ENCODE data around the gene DIRAS1. TPM values are rescaled to one million over a fixed set of nuclear protein-coding genes. Genes with fewer than 3 reads are reported as not detected.

Gene DIRAS1
- total RNA-seq, 1 experiment from 2014 or later: 33.7 TPM

DNA sequence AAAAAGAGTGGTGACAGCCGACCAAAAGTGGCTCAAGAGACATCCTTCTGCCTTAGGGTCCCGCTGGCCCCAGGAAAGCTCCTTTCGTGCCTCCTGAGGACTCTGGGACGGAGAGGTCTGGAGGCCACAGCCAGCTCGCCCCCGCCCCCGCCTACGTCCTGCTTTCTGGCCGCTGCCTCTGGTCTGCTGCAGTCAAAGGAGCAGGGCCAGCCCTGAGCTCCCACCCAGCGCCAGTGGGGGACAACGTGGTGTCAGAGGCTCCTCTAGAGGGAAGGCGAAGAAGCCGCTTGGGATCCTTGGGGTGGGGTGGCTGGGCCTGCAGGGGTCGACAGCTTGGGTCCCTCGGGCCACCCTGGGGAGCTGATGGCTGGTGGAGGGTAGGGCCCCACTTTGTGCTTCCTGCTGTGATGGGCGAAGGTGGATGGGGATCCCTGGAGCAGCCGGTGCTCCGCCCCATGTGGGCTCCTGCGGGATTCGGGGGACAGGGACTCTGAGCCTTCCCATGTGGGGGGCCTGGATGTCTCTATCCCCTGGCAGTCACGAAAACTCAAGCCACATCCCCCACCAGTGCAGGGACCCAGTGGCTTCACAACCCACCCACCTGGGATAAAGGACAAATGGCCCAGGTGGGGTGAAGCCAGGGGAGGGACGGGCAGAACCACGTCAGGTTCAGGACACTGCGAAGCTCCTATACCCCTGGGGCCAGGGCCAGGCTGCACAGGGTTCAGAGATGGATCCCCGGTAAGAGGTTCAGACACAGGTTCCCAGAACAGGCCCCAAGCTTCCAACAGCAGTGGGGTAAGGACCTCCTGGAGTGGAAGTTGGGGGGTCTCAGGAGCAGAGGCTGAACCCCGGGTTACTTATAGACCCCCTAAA lies 9.0 kb upstream of the DIRAS1 start (continued):
- TF ChIP-seq, protein P1, sequence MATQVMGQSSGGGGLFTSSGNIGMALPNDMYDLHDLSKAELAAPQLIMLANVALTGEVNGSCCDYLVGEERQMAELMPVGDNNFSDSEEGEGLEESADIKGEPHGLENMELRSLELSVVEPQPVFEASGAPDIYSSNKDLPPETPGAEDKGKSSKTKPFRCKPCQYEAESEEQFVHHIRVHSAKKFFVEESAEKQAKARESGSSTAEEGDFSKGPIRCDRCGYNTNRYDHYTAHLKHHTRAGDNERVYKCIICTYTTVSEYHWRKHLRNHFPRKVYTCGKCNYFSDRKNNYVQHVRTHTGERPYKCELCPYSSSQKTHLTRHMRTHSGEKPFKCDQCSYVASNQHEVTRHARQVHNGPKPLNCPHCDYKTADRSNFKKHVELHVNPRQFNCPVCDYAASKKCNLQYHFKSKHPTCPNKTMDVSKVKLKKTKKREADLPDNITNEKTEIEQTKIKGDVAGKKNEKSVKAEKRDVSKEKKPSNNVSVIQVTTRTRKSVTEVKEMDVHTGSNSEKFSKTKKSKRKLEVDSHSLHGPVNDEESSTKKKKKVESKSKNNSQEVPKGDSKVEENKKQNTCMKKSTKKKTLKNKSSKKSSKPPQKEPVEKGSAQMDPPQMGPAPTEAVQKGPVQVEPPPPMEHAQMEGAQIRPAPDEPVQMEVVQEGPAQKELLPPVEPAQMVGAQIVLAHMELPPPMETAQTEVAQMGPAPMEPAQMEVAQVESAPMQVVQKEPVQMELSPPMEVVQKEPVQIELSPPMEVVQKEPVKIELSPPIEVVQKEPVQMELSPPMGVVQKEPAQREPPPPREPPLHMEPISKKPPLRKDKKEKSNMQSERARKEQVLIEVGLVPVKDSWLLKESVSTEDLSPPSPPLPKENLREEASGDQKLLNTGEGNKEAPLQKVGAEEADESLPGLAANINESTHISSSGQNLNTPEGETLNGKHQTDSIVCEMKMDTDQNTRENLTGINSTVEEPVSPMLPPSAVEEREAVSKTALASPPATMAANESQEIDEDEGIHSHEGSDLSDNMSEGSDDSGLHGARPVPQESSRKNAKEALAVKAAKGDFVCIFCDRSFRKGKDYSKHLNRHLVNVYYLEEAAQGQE (IDR thresholded peaks at IDR 0.05; ENCODE audit: low read depth): no peak

DNA sequence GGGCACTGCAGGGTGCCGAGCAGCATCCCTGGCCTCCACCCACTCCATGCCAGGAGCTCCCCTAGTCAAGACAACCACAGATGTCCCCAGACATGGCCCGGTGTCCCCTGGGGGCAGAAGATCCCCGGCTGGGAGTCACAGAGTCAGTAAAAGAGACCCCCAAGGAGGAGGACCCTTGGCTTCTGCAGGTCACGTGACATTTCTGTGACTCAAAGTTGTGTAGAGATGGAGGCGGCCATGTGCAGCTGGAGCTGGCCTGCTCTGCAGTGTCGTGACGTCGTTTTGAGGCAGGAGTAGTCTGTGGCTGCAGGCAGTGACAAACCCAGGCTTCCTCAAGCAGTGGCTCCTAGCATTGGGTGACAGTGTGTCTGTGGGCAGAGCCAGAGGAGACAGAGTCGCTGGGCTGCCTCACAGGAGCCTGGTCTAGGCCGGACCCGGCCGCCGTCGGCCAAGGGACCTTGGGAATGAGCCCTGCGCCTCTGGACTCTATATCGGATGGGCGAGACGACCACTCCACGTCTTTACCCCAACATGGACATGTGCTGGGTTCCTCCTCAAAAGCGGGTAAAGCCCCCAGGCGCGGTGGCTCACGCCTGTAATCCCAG lies 7.7 kb upstream of the DIRAS1 start:
- Histone ChIP-seq H2AFZ (ENCODE audit: low read depth, low read length, poor library complexity, severe bottlenecking) (no peak overlapping the region), H3K4me2 (ENCODE audit: low read length) (no peak overlapping the region), H4K20me1 (ENCODE audit: insufficient read depth) (no peaks in the 10 kb centered on the region), H3K27ac (ENCODE audit: low read depth, low read length) (no peak overlapping the region; the same call in 1 of the 2 replicates), H3K4me1 (ENCODE audit: control insufficient read depth in 1 of 2, insufficient read depth in 2 of 2, low read length in 2 of 2) (peaks cover 2 to 4% of the 10 kb centered on the region in 2 experiments; a peak in 3 of 4 replicates), H3K79me2 (ENCODE audit: insufficient read depth, low read length) (no peaks in the 10 kb centered on the region), H3K4me3 (replicated peaks in 1 of 2; ENCODE audit: low read depth in 1 of 2, low read length in 2 of 2) (no peak overlapping the region), H3K36me3 (ENCODE audit: control insufficient read depth in 1 of 2, insufficient read depth in 2 of 2, low read length in 2 of 2) (no peaks in the 10 kb centered on the region), H3K9me3 (ENCODE audit: control insufficient read depth in 1 of 2, insufficient read depth in 1 of 2, low read depth in 1 of 2, low read length in 2 of 2) (no peaks in the 10 kb centered on the region), H3K27me3 (ENCODE audit: insufficient read depth, low read length) (no peaks in the 10 kb centered on the region), H3K9ac (ENCODE audit: low read length) (no peak overlapping the region), H3K9me2 (ENCODE audit: insufficient read depth) (no peaks in the 10 kb centered on the region)
- RAD21 ChIA-PET (ENCODE audit: low non-redundant PET in 1 of 2, low total read pairs in 2 of 2, uncharacterized antibody in 2 of 2, unreplicated experiment in 2 of 2): no interaction called here
- intact Hi-C loops (cut with micrococcal nuclease): no loop called here
- CTCF ChIA-PET: no interaction called here
- TF ChIP-seq RAD21 (IDR thresholded peaks at IDR 0.05; ENCODE audit: low read depth): no peak
- no peak for TF ChIP-seq CEBPB (IDR thresholded peaks at IDR 0.05; ENCODE audit: low read depth)
- no peak for TF ChIP-seq JUND (IDR thresholded peaks at IDR 0.05)
- TF ChIP-seq POLR2A (IDR thresholded peaks at IDR 0.05; ENCODE audit: borderline replicate concordance, extremely low read depth, insufficient read depth, insufficient read length): no peak
- TF ChIP-seq EGR1 (IDR thresholded peaks at IDR 0.05; ENCODE audit: low read depth): no peak
- TF ChIP-seq, protein P2, sequence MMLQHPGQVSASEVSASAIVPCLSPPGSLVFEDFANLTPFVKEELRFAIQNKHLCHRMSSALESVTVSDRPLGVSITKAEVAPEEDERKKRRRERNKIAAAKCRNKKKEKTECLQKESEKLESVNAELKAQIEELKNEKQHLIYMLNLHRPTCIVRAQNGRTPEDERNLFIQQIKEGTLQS (IDR thresholded peaks at IDR 0.05): no peak
- TF ChIP-seq, protein P3, sequence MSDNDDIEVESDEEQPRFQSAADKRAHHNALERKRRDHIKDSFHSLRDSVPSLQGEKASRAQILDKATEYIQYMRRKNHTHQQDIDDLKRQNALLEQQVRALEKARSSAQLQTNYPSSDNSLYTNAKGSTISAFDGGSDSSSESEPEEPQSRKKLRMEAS (IDR thresholded peaks at IDR 0.05): no peak
- TF ChIP-seq SRF (IDR thresholded peaks at IDR 0.05; ENCODE audit: low read depth): no peak
- TF ChIP-seq, protein P1 (IDR thresholded peaks at IDR 0.05; ENCODE audit: low read depth): no peak
- POLR2A ChIA-PET: no interaction called here
- BruUV-seq (replicated peaks): no TSS peak
- ATAC-seq: no peak
- no peak for DNase-seq (ENCODE audit: low read depth, low spot score)
